ENCODE results near the gene CD8A. TPM values are rescaled to one million over a fixed set of nuclear protein-coding genes. Genes with fewer than 3 reads are reported as not detected.
A peak's percentile ranks its signal among the peaks of the same experiment; 100 is the strongest.
"Not testable (repeated sequence)": the region's sequence is repeated elsewhere in the genome, so short reads cannot be mapped to it uniquely, and the experiment has no call there.

Gene CD8A
- 0.03 and 0.34 TPM in 2 replicates for total RNA-seq (ENCODE audit: low replicate concordance)

DNA sequence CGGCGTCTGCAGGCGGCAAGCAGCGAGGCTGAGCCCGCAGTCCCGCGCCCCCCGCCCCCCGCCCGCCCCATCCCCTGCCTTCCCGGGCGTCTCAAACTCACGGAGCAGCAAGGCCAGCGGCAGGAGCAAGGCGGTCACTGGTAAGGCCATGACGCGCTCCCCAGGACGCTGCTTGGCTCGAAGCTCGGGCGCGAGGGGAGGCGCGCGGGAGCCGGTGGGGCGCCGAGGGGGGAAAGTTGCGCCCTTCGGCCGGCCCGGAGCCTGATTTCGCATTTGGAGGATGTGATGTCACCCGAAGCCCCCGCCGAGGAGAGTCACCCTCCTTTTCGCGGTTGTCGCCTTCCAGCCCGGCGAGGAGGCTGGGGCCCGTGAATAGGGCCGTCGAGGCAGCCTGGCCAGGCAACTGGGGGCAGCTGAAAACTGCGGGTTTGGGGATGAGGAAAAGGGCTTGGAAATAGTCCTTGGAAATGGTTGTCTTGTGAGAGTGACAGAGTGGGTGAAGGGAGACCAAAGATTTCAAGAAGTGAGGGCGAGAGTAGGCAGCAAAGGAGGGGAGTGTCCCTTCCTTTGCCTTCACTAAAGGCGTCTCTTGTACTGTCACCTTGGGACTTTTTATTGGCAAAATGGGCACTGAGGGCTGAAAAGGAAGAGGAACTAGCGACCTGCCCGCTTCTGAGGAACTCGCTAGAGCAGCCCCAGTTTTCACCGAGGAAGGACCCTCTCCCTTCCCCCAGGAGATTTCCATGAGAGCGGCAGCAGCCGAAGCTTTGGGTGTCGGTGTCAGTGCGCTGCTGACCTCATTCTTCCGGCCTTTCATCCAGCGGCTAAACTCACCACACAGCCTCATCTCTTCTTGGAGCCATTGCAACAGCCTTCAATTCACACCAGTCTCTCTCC lies at the start of gene CD8A:
Gene CD8A (minus strand): TSS at position 238 of the 897 bp plus-strand sequence. CDS start 88 bp downstream, at position 150.
- H3K4me1 ChIP-seq, result peaks cover 7% of the 10 kb centered on the region
- H3F3A ChIP-seq (ENCODE audit: low read depth), result peaks cover 4% of the 10 kb centered on the region
- H3K27ac Mint-ChIP-seq, result no peak within 1 kb of the TSS
- H4K20me1 ChIP-seq (ENCODE audit: low read depth), result peaks cover 3% of the 10 kb centered on the region
- H3K4me1 Mint-ChIP-seq, result peaks cover 13% of the 10 kb centered on the region
- peak within 1 kb of the TSS; percentile 82 for H3K4me3 Mint-ChIP-seq
- no peaks in the 10 kb centered on the region for H3K36me3 Mint-ChIP-seq
- DNase-seq (ENCODE audit: low spot score), result peak; percentile 53
- peaks cover 59% of the 10 kb centered on the region for H3K27me3 Mint-ChIP-seq (ENCODE audit: insufficient read depth, low read depth)
- no peaks in the 10 kb centered on the region for H3K36me3 ChIP-seq
- no peak within 1 kb of the TSS for H3K27ac ChIP-seq
- H3K27me3 ChIP-seq, result peaks cover 93% of the 10 kb centered on the region
- TF ChIP-seq, protein P1, sequence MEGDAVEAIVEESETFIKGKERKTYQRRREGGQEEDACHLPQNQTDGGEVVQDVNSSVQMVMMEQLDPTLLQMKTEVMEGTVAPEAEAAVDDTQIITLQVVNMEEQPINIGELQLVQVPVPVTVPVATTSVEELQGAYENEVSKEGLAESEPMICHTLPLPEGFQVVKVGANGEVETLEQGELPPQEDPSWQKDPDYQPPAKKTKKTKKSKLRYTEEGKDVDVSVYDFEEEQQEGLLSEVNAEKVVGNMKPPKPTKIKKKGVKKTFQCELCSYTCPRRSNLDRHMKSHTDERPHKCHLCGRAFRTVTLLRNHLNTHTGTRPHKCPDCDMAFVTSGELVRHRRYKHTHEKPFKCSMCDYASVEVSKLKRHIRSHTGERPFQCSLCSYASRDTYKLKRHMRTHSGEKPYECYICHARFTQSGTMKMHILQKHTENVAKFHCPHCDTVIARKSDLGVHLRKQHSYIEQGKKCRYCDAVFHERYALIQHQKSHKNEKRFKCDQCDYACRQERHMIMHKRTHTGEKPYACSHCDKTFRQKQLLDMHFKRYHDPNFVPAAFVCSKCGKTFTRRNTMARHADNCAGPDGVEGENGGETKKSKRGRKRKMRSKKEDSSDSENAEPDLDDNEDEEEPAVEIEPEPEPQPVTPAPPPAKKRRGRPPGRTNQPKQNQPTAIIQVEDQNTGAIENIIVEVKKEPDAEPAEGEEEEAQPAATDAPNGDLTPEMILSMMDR (IDR thresholded peaks at IDR 0.05), result no peak
- TF ChIP-seq EZH2 (IDR thresholded peaks at IDR 0.05), result peak; percentile 91
- peak; percentile 82 for TF ChIP-seq EZH2phosphoT487 (IDR thresholded peaks at IDR 0.05)
- peak within 1 kb of the TSS; percentile 65 for H3K4me2 ChIP-seq
- H3K4me3 ChIP-seq, result peak within 1 kb of the TSS; percentile 13
- peak within 1 kb of the TSS; percentile 6 for H2AFZ ChIP-seq (replicated peaks)
- no peaks in the 10 kb centered on the region for H3K9me3 ChIP-seq (ENCODE audit: low read depth)
- H3K9me3 Mint-ChIP-seq, result peaks cover 11% of the 10 kb centered on the region
- H3K79me2 ChIP-seq (ENCODE audit: low read depth), result no peaks in the 10 kb centered on the region
- no peak within 1 kb of the TSS for H3K9ac ChIP-seq

DNA sequence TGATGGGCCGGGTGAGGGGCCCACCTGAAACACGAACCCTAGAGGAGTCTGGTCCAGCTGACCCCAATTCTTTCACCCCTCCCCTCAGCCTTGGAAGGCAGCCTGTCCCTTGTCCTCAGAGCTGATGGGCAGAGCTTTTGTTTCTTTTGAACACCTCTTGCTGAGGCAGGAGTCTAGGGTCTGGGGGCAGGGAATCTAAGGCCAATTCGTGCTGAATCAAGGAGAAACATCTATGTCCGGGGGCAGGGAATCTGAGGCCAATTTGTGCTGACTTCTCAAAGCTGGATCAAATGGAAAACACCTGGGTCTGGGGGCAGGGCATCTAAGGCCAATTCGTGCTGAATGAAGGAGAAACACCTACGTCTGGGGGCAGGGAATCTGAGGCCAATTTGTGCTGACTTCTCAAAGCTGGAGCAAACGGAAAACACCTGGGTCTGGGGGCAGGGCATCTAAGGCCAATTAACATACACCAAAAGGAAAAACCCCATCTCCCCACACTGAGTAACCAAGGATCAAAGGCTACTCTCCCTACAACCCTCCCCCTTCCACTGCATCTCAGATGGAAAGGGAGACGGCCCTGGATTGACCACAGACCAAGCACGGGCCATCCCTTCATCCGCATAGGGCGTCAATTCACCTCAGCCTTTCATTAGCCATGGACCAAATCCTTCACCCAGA lies 49.3 kb upstream of the CD8A start:
- H3K4me1 ChIP-seq; H3K36me3 Mint-ChIP-seq; H3F3A ChIP-seq (ENCODE audit: low read depth); H3K27ac Mint-ChIP-seq; H3K9ac ChIP-seq; H3K79me2 ChIP-seq (ENCODE audit: low read depth); H3K4me3 Mint-ChIP-seq; H4K20me1 ChIP-seq (ENCODE audit: low read depth); H3K9me3 Mint-ChIP-seq; H3K27me3 Mint-ChIP-seq (ENCODE audit: insufficient read depth, low read depth); H3K36me3 ChIP-seq; H3K27me3 ChIP-seq; DNase-seq (ENCODE audit: low spot score); H3K27ac ChIP-seq; H3K9me3 ChIP-seq (ENCODE audit: low read depth); H2AFZ ChIP-seq (replicated peaks); H3K4me1 Mint-ChIP-seq; H3K4me3 ChIP-seq: not testable (repeated sequence)
- peak overlapping the region; percentile 35 for H3K4me2 ChIP-seq

DNA sequence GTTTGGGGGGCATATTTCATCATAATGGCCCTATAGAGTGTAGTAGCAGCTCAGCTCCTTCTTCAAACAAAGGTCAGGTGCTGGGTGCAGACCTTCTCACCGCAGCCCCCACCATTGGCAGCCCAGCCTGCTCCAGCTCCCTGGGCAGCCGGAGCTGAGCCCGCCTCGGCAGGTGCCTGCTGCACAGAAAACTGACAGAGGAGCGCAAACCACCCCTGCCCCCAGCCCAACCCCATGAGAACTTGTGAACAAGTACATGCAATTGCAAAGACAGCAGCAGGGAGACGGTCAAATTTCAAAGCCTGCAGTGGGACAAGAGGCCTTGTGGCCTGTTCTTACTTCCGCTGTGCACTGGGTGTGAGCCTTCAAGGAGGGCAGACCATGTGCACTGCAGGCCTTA lies 48.7 kb upstream of the CD8A start:
- not testable (repeated sequence) for H3K36me3 ChIP-seq; H3K9ac ChIP-seq; H3K27ac Mint-ChIP-seq; H3K4me1 Mint-ChIP-seq; H4K20me1 ChIP-seq (ENCODE audit: low read depth); H3K4me3 Mint-ChIP-seq; H3K4me2 ChIP-seq; H3K27ac ChIP-seq; H3K9me3 Mint-ChIP-seq; H3K27me3 ChIP-seq; H3F3A ChIP-seq (ENCODE audit: low read depth); H3K79me2 ChIP-seq (ENCODE audit: low read depth); H3K36me3 Mint-ChIP-seq; H3K9me3 ChIP-seq (ENCODE audit: low read depth); H3K4me1 ChIP-seq; H3K27me3 Mint-ChIP-seq (ENCODE audit: insufficient read depth, low read depth); H3K4me3 ChIP-seq; H2AFZ ChIP-seq (replicated peaks)
- DNase-seq (ENCODE audit: low spot score), result peak; percentile 44

DNA sequence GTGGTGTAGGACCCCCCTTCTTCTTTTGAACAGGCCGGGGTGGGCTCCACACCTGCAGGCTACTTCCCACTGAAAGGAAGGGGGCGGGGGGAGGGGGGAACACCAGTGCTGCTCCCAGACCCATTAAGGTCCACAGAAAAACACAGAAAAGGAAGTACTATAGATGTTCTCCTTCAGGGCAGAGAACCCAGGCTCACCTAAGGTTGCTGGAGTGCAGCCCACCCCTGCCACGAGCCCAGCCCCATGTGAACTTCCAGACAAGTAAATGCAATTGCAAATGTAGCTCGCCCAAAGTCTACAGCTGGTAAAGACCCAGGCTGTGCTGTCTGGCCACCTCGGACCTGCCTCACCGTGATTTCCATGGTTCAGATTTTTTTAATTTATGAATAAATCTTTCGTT lies 47.0 kb upstream of the CD8A start:
- H3K9me3 ChIP-seq (ENCODE audit: low read depth); H3K27me3 ChIP-seq; H3K9me3 Mint-ChIP-seq; DNase-seq (ENCODE audit: low spot score); H3K36me3 ChIP-seq; H3K4me2 ChIP-seq; H3K79me2 ChIP-seq (ENCODE audit: low read depth); H3K9ac ChIP-seq; H2AFZ ChIP-seq (replicated peaks); H3F3A ChIP-seq (ENCODE audit: low read depth); H3K4me1 ChIP-seq; H3K4me3 Mint-ChIP-seq; H3K27me3 Mint-ChIP-seq (ENCODE audit: insufficient read depth, low read depth); H3K27ac ChIP-seq; H3K36me3 Mint-ChIP-seq; H3K4me3 ChIP-seq; H4K20me1 ChIP-seq (ENCODE audit: low read depth); H3K27ac Mint-ChIP-seq; H3K4me1 Mint-ChIP-seq: not testable (repeated sequence)

DNA sequence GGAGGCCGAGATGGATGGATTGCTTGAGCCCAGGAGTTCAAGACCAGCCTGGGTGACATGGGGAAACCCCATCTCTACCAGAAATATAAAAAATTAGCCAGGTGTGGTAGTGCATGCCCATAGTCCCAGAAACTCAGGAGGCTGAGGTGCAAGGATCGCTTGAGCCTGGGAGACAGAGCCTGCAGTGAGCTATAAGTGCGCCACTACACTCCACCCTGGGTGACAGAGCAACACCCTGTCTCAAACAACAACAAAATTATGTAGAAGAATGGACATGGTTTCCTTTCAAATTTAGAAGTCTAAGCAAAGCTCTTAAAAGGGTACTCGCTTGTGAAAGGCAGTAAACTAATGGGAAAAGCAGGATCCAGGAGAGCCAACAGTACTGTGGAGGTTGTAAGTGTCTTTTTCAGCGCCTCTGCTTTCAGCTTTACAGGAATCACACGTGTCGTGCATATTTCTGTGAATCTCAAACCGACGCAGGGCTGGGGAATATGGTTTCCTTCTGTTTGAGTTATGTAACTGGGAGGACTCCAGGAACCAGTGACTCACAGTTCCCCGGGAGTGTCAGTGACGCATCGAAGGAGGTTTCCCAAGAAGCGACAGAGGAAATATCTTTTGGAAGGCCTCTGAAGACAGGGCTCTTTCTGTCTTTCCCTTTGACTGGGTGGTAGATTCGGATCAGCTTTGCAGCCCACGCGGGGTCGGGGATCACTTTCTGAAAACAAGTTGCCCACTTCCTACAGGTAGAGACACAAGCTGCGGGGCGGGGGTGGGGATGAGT lies 46.4 kb upstream of the CD8A start:
- H3K4me1 ChIP-seq; H3K27ac Mint-ChIP-seq; H3K9me3 Mint-ChIP-seq; H3K4me2 ChIP-seq; H4K20me1 ChIP-seq (ENCODE audit: low read depth); H3K27ac ChIP-seq; H3K79me2 ChIP-seq (ENCODE audit: low read depth); H3F3A ChIP-seq (ENCODE audit: low read depth); H3K27me3 Mint-ChIP-seq (ENCODE audit: insufficient read depth, low read depth); H3K9ac ChIP-seq; H3K4me3 ChIP-seq; DNase-seq (ENCODE audit: low spot score); H3K27me3 ChIP-seq; H3K4me1 Mint-ChIP-seq; H3K9me3 ChIP-seq (ENCODE audit: low read depth); H3K36me3 ChIP-seq; H2AFZ ChIP-seq (replicated peaks); H3K4me3 Mint-ChIP-seq; H3K36me3 Mint-ChIP-seq: not testable (repeated sequence)

DNA sequence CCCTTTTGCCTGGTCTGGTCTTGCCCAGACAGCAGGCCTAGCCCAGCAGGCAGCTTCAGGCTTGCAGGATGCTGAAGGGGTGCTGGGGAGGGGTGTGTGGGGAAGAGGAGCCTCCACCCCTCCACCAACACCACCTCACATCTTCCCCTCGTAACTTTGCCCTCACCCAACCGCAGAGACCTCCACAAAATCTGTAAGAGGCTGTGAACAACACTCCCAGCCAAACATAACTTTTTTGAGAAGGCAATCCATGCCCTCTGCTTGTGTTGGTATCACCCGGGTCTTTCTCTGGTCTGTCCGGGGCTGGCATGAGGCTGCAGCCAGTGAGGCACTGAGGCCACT lies 44.8 kb upstream of the CD8A start:
- not testable (repeated sequence) for H3K27ac Mint-ChIP-seq; H3K4me2 ChIP-seq; H3K9me3 Mint-ChIP-seq; H3K36me3 ChIP-seq; H3K4me1 Mint-ChIP-seq; H3K27me3 ChIP-seq; H2AFZ ChIP-seq (replicated peaks); DNase-seq (ENCODE audit: low spot score); H3K27ac ChIP-seq; H3K4me3 Mint-ChIP-seq; H3K79me2 ChIP-seq (ENCODE audit: low read depth); H3K9me3 ChIP-seq (ENCODE audit: low read depth); H3K9ac ChIP-seq; H3F3A ChIP-seq (ENCODE audit: low read depth); H3K4me3 ChIP-seq; H3K36me3 Mint-ChIP-seq; H3K4me1 ChIP-seq; H4K20me1 ChIP-seq (ENCODE audit: low read depth); H3K27me3 Mint-ChIP-seq (ENCODE audit: insufficient read depth, low read depth)
